Lower leg skin (tissue), 4 donors: ENCODE results near the gene HP1BP3. TPM values are rescaled to one million over a fixed set of nuclear protein-coding genes. Genes with fewer than 3 reads are reported as not detected.

Experiments used
- DNase-seq, 2 donors: peaks; one replicate each; pipeline ENCODE4 v3.0.0-alpha.2; 2019; ENCODE audit warnings: low spot score in 2 of 2
- H3K4me3 ChIP-seq: fragments of 200-600 bp; sonication (generic); 2 replicates; pipeline ENCODE4 v1.5.1; 2017; ENCODE audit warnings: mild to moderate bottlenecking, low read depth; ENCODE audit not compliant: poor library complexity, severe bottlenecking
- POLR2A ChIP-seq, 2 donors: fragments of 450-650 bp; IDR thresholded peaks; one replicate each; pipeline ENCODE4 v1.6.1; 2016 to 2017; ENCODE audit warnings: antibody characterized with exemption in 2 of 2, mild to moderate bottlenecking in 1 of 2, moderate library complexity in 1 of 2
- WGBS, 2 donors: methylation state at CpG; one replicate each; pipeline ENCODE4 v1.1.5; 2018; 5-methylcytosine and 5-hydroxymethylcytosine counted together
- intact Hi-C: fragments of 100-400 bp; cut with DNase I; formaldehyde crosslinking; loops from one replicate; pipeline ENCODE4 v1.15.0; 2023; ENCODE audit warnings: low total_unique reads
- total RNA-seq, 4 donors: library from RNA; depleted of rRNA; stranded (reverse); fragments of >200 nt; gene quantifications; one replicate each; pipeline ENCODE4 v1.1.0, GENCODE V29; 2016
- TF ChIP-seq, protein P1 (sequence below), 3 donors: fragments of 450-650 bp; IDR thresholded peaks; one replicate each; pipeline ENCODE4 v1.5.1; 2016; ENCODE audit warnings: antibody characterized with exemption in 3 of 3, mild to moderate bottlenecking in 3 of 3, moderate library complexity in 2 of 3

HP1BP3 gene
- total RNA-seq, 4 donors from 2014 or later: 154 to 242 (median 190) TPM

DNA sequence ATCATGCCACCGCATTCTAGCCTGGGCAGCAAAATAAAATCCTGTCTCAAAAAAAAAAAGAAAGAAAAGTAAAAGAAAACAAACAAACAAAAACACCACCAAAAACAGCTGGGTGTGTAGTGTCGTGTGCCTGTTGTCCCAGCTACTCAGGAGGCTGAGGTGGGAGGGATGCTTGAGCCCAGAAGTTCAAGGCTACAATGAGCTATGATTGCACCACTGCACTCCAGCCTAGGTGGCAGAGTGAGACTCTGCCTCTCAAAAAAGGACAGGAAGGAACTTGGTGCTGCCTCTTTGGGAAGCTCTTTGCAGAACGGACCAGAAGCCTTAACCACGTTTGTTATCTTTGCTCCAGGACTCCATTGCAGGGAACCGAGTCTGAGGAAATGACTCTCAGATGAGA, 80.3 kb downstream of the HP1BP3 start:
- H3K4me3 ChIP-seq: no peak overlapping the region
- WGBS, 2 donors: 55 to 58% methylated on average over 5 of the region's 5 CpGs
- TF ChIP-seq, protein P1, sequence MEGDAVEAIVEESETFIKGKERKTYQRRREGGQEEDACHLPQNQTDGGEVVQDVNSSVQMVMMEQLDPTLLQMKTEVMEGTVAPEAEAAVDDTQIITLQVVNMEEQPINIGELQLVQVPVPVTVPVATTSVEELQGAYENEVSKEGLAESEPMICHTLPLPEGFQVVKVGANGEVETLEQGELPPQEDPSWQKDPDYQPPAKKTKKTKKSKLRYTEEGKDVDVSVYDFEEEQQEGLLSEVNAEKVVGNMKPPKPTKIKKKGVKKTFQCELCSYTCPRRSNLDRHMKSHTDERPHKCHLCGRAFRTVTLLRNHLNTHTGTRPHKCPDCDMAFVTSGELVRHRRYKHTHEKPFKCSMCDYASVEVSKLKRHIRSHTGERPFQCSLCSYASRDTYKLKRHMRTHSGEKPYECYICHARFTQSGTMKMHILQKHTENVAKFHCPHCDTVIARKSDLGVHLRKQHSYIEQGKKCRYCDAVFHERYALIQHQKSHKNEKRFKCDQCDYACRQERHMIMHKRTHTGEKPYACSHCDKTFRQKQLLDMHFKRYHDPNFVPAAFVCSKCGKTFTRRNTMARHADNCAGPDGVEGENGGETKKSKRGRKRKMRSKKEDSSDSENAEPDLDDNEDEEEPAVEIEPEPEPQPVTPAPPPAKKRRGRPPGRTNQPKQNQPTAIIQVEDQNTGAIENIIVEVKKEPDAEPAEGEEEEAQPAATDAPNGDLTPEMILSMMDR (IDR thresholded peaks at IDR 0.05): no peak
- no peak for TF ChIP-seq POLR2A (IDR thresholded peaks at IDR 0.05)
- no peak for DNase-seq
- intact Hi-C loops: no loop called here

DNA sequence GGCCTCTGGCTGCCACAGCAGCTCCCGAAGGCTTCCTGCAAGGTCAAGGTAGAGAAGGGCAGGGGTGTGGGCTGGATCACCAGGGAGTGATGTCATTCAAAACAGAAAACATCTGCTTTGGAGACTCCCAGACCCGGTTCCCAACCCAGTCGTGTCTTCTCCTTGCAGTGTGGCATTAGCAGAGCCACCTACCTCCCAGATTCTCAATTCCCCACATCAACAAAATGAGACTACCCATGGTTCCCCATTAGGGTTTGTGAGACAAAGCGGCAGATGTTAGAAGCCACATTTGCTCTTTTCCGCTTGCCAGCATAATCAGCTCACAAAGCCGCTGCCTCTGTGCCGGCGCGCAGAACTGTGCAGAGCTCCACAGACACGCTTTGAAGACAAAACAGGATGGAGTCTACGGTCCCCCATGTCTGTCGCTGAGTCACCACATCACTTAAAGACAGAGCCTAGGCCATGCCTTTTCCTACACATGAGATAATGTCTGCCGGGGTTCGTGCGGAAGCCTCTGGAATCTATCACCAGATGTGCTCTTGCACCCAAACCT, 81.8 kb downstream of the HP1BP3 start:
- intact Hi-C loops: no loop called here
- no peak for TF ChIP-seq POLR2A (IDR thresholded peaks at IDR 0.05)
- TF ChIP-seq, protein P1 (IDR thresholded peaks at IDR 0.05): no peak
- H3K4me3 ChIP-seq: no peak overlapping the region
- no peak for DNase-seq
- WGBS, 2 donors: 70 to 83% methylated on average over 15 of the region's 15 CpGs

DNA sequence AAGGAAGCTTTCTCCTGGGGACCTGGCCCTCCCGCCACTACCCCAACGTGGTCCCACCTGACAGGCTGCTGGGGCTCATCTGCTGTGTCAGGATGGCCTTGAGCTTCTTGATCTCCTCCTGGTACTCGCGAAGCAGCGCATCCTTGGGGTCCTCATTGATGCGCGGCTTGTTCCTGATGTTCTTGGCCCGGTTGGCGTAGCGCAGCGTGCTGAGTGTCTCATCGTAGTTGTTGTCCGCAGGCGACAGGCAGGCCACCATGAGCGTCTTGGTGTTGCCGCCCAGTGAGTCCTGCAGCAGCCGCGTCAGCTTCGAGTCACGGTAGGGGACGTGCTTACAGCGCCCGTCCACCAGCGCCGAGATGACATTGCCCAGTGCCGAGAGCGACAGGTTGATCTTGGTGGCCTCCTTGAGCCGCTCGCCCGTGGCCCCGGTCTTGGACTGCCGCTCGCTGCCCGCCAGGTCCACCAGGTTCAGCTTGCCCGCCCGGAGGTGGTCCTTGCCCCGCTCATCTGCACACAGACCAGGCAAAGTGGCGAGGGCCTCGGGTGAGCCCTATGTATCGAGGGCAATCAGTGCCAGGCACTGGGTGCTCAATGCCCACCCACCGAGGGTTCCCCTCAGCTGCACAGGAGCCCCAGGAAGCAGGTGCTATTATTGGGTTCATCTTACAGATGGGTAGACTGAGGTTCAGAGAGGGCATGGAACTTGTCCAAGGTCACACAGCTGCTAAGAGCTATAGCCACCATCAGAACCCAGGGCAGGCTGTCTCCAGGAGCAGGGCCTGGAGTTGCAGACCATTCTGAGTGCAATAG, 82.5 kb downstream of the HP1BP3 start:
- DNase-seq: no peak
- no peak for TF ChIP-seq POLR2A (IDR thresholded peaks at IDR 0.05)
- TF ChIP-seq, protein P1 (IDR thresholded peaks at IDR 0.05): no peak
- intact Hi-C loops: no loop called here
- WGBS, 2 donors: 93% methylated on average over 40 to 41 of the region's 41 CpGs
- H3K4me3 ChIP-seq: no peak overlapping the region

DNA sequence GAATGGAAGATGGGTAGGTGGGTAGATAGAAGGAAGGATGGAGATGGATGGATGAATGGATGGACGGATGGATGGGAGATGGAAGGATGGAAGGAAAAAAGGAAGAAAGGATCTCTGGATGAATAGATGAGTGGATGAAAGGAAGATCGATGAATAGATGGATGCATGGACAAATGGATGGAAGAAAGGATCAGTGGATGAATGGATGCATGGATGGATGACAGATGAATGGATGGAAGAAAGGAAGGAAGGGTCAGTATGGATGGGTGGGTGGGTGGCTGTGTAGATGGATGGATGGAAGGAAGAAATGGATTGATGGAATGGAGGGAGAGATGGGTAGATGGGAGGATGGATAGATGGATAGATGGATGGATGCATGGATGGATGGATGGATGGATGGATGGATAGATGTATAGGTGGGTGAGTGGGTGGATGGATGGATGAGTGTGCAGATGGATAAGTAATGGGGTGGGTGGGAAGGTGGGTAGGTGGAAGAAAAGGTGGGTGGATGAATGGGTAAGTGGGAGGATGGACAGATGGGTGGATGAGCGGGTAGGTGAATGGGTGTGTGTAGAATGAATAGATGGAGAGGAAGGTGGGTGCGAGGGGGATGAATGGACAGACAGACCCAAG, 83.9 kb downstream of the HP1BP3 start:
- intact Hi-C loops: no loop called here
- 88 to 91% methylated on average over 4 of the region's 4 CpGs for WGBS, 2 donors
- DNase-seq: no peak

DNA sequence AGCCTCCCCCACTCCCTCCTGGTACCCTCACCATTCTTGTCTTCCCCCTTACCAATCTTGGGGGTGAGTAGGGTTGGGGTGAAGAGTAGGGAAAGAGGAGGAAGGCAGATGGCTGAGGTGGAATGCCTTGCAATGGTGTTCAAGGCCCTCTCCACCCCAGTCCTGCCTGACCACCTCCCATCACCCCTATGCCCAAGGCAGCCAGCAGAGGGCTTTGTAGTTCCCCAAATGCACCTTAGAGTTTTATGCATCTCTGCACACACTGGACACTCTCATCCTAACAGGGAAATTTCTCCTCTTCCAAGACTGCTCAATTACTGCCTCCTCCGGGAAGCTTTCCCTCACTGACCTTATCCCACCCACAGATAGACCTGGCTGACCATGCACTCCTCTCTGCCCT, 84.7 kb downstream of the HP1BP3 start:
- 86 to 89% methylated on average over 1 of the region's 1 CpG for WGBS, 2 donors
- no peak for TF ChIP-seq POLR2A (IDR thresholded peaks at IDR 0.05)
- TF ChIP-seq, protein P1 (IDR thresholded peaks at IDR 0.05): no peak
- intact Hi-C loops: no loop called here
- DNase-seq: no peak
- H3K4me3 ChIP-seq: no peak overlapping the region

More for the DNA sequence above, 83.9 kb downstream of the HP1BP3 start:
- no peak overlapping the region for H3K4me3 ChIP-seq
- TF ChIP-seq, protein P1 (IDR thresholded peaks at IDR 0.05): no peak
- no peak for TF ChIP-seq POLR2A (IDR thresholded peaks at IDR 0.05)
